ENCODE data around the gene NOX1.

The NOX1 gene

DNA sequence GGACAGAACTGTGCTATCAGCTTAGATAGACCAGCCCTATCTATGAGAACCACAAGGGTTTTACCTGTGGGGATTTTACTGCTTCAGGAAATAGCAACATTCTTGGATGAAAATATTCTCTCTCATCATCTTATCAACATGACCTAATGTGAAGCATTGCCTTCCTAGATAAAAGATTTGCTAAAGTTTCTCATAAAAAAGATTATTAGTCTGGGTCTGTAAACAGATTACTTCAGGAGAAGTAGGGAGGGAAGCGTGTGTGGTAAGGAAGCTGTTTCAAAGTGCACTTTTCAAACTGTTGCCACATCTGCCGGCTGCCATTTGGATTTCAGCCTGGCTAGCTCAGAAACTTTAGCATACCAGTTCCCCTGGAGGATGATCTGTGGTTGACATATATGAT, at the start of gene NOX1:
Gene NOX1 (minus strand): TSS at position 35 of the 400 bp plus-strand sequence. CDS start 220 bp downstream, outside the sequence.
- H3K36me3 ChIP-seq (ENCODE audit: control insufficient read depth, insufficient read depth, low read length) = no peaks in the 10 kb centered on the region
- H3K4me3 ChIP-seq (ENCODE audit: low read length) = no peak within 1 kb of the TSS
- no peak within 1 kb of the TSS for H3K9ac ChIP-seq (ENCODE audit: low read length)
- H3K27me3 ChIP-seq (ENCODE audit: control insufficient read depth, insufficient read depth, low read length) = no peaks in the 10 kb centered on the region
- no peaks in the 10 kb centered on the region for H3K4me1 ChIP-seq (ENCODE audit: control insufficient read depth, insufficient read depth, low read length)
- H3K9me3 ChIP-seq (ENCODE audit: control insufficient read depth, low read length) = no peaks in the 10 kb centered on the region

DNA sequence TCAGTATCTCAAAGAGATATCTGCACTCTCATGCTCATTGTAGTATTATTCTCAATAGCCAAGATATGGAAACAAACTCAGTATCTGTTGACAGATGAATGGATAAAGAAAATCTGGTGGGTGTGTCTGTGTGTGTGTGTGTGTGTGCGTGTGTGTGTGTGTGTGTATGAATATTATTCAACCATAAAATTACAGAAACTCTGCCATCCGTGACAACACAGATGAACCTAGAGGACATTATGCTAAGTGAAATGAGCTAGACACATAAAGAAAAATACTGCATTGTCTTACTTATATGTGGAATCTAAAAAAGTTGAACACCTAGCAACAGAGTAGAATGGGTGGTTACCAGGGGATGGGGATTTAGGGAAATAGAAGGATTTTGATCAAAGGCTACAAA, 41.4 kb upstream of the NOX1 start:
- H3K9ac ChIP-seq (ENCODE audit: low read length) = no peak overlapping the region
- no peaks in the 10 kb centered on the region for H3K36me3 ChIP-seq (ENCODE audit: control insufficient read depth, insufficient read depth, low read length)
- no peaks in the 10 kb centered on the region for H3K4me1 ChIP-seq (ENCODE audit: control insufficient read depth, insufficient read depth, low read length)
- no peaks in the 10 kb centered on the region for H3K27me3 ChIP-seq (ENCODE audit: control insufficient read depth, insufficient read depth, low read length)
- no peak overlapping the region for H3K4me3 ChIP-seq (ENCODE audit: low read length)
- no peaks in the 10 kb centered on the region for H3K9me3 ChIP-seq (ENCODE audit: control insufficient read depth, low read length)

DNA sequence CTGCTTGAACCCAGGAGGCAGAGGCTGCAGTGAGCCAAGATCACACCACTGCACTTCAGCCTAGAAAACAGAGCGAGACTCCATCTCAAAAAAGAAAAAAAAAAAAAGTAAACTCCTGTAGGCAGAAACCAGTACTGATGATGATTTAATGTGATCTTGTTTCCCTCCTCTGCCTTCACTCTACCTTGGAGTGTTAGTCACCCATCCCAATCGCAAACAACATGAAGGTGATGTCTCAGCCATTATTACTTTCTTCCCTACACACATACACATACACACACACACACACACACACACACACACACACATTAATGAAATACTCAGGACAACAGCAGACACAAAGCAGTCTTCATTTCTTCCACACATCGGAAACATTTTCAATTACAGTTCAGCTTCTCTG, 39.0 kb upstream of the NOX1 start:
- no peaks in the 10 kb centered on the region for H3K9me3 ChIP-seq (ENCODE audit: control insufficient read depth, low read length)
- no peak overlapping the region for H3K4me3 ChIP-seq (ENCODE audit: low read length)
- H3K4me1 ChIP-seq (ENCODE audit: control insufficient read depth, insufficient read depth, low read length) = no peaks in the 10 kb centered on the region
- no peaks in the 10 kb centered on the region for H3K27me3 ChIP-seq (ENCODE audit: control insufficient read depth, insufficient read depth, low read length)
- no peak overlapping the region for H3K9ac ChIP-seq (ENCODE audit: low read length)
- H3K36me3 ChIP-seq (ENCODE audit: control insufficient read depth, insufficient read depth, low read length) = no peaks in the 10 kb centered on the region

DNA sequence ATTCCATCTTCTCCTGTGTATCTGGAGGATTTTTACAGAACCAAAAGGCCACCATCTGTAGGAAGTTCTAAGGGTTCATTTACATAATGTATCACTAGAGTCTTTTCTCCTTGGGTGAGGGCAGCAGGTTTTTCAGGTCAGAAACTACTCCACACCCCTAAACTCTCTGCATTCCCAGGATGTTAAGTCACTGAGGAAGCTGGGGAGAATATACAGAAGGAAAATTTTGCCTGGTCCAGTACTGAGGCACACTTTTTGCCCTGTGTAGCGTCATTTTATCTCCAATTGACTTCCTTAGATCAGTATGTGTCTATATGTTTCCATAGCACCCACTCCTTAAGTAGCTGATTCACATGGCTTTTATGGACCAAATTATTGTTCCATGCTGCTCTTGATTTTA, 37.6 kb upstream of the NOX1 start:
- Histone ChIP-seq H3K4me3 (ENCODE audit: low read length) (no peak overlapping the region), H3K4me1 (ENCODE audit: control insufficient read depth, insufficient read depth, low read length) (no peaks in the 10 kb centered on the region), H3K9ac (ENCODE audit: low read length) (no peak overlapping the region), H3K27me3 (ENCODE audit: control insufficient read depth, insufficient read depth, low read length) (no peaks in the 10 kb centered on the region), H3K9me3 (ENCODE audit: control insufficient read depth, low read length) (no peaks in the 10 kb centered on the region), H3K36me3 (ENCODE audit: control insufficient read depth, insufficient read depth, low read length) (no peaks in the 10 kb centered on the region)

DNA sequence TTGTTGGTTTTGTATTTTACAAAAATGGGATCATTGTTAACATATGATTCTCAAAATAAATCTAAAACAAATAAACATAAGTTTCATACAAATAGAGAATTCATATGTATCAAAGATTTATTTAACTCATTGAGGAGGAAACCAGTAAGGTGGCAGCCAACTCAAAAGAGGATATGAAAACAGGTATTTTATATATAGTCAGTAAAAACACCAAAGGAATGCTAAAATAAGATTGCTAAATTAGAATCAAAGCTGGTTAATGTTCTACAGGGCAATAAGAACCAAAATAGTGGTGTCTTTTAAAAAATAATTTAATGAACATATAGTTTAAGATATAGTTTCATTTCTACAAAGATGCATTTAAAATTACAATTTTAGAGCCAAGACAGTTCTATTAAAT, 31.5 kb upstream of the NOX1 start:
- Histone ChIP-seq H3K4me1 (ENCODE audit: control insufficient read depth, insufficient read depth, low read length) (no peaks in the 10 kb centered on the region), H3K36me3 (ENCODE audit: control insufficient read depth, insufficient read depth, low read length) (no peaks in the 10 kb centered on the region), H3K27me3 (ENCODE audit: control insufficient read depth, insufficient read depth, low read length) (no peaks in the 10 kb centered on the region), H3K9ac (ENCODE audit: low read length) (no peak overlapping the region), H3K4me3 (ENCODE audit: low read length) (no peak overlapping the region), H3K9me3 (ENCODE audit: control insufficient read depth, low read length) (no peaks in the 10 kb centered on the region)

DNA sequence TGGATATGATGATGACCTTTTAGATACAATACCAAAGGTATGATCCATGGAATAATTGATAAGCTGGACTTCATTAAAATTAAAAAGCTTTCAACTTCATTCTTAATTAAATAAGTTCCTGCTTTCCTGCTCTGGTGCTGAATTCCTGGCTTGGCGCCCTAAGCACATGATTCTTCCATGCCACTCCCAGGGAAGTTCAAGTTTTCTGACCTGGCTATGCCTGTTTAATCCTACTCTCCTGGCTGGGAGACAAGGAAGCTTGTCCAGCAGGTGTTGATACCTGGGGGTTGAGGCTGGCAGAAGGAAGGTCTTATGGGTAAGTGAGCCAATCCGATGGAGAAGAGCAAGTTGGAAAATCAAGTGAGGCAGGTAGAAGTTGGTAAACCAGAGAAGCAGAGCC, 30.3 kb upstream of the NOX1 start:
- Histone ChIP-seq H3K36me3 (ENCODE audit: control insufficient read depth, insufficient read depth, low read length) (no peaks in the 10 kb centered on the region), H3K27me3 (ENCODE audit: control insufficient read depth, insufficient read depth, low read length) (no peaks in the 10 kb centered on the region), H3K4me3 (ENCODE audit: low read length) (no peak overlapping the region), H3K4me1 (ENCODE audit: control insufficient read depth, insufficient read depth, low read length) (no peaks in the 10 kb centered on the region), H3K9me3 (ENCODE audit: control insufficient read depth, low read length) (no peaks in the 10 kb centered on the region), H3K9ac (ENCODE audit: low read length) (no peak overlapping the region)

DNA sequence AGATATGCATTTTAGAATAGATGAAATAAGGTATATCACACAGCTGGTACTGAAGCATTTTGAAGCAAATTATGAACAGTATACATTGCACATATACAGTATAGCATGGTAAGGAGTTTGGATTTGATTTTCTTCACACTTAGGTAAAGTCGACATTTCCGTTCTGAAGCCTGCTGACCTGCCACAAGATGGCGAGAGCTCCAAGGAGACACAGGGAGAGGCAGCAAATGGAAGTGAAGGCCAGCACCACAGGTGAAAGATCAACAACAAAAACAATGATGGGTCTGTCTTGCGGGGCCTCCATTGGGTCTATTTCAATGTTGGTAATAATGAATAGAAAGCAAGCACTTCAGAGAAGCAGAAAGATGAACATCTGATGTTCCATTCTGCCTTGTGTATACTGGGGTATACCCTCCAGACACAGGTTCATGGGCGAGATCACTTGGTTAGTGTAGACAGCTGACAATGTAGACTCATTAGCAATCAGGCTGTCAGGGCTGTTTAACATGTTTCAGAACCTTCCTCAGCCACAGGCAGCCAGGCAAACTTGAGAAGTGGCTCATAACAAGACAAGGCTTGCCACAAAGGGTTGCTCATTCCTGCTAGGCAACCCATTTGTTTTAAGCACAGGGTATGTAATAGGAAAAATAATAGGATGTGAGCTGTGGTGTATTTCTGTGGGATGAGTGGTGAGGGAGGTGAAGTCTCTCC, 21.4 kb upstream of the NOX1 start:
- no peaks in the 10 kb centered on the region for H3K9me3 ChIP-seq (ENCODE audit: control insufficient read depth, low read length)
- H3K9ac ChIP-seq (ENCODE audit: low read length) = no peak overlapping the region
- H3K4me1 ChIP-seq (ENCODE audit: control insufficient read depth, insufficient read depth, low read length) = no peaks in the 10 kb centered on the region
- H3K27me3 ChIP-seq (ENCODE audit: control insufficient read depth, insufficient read depth, low read length) = no peaks in the 10 kb centered on the region
- no peak overlapping the region for H3K4me3 ChIP-seq (ENCODE audit: low read length)
- no peaks in the 10 kb centered on the region for H3K36me3 ChIP-seq (ENCODE audit: control insufficient read depth, insufficient read depth, low read length)

DNA sequence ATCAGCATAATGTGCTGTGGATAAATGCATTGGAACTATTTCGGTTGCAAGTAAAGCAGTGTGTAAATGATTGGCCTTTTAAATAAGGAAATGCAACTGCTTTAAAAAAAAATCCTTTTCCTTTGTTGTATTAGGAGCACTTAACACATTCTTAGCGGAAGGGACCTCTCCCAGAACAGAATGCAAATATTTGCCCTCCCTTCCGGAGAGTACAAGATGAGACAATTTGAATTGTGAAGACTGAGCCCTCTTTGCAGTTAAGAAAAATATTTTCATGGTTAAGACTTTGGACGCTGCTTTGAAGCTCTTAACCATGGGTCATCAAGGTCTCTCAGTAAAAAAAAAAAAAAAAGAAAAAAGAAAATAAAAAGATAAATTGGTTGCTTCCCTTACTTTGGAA, 9.5 kb upstream of the NOX1 start:
- Histone ChIP-seq H3K4me3 (ENCODE audit: low read length) (no peak overlapping the region), H3K9me3 (ENCODE audit: control insufficient read depth, low read length) (no peaks in the 10 kb centered on the region), H3K36me3 (ENCODE audit: control insufficient read depth, insufficient read depth, low read length) (no peaks in the 10 kb centered on the region), H3K27me3 (ENCODE audit: control insufficient read depth, insufficient read depth, low read length) (no peaks in the 10 kb centered on the region), H3K4me1 (ENCODE audit: control insufficient read depth, insufficient read depth, low read length) (no peaks in the 10 kb centered on the region), H3K9ac (ENCODE audit: low read length) (no peak overlapping the region)

DNA sequence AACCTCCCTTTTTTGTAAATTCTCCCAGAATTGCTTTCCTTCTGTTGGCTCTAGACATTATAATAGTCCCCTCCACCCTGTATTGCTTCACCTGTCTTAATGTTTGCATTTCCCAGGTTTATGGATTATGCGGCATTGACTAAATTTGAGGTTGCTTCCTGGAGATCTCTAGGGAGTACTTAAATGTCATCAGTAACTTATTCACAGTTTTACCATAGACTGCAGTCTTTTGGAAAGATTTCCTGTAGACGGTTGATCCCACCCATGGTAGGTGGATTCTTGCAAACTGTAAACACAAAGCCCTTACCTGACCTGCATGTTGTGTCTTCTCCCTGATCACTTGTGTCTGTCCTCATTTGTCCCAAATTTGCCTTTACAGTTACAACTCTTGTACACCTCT, 6.2 kb upstream of the NOX1 start:
- H3K9me3 ChIP-seq (ENCODE audit: control insufficient read depth, low read length) = no peaks in the 10 kb centered on the region
- H3K4me3 ChIP-seq (ENCODE audit: low read length) = no peak overlapping the region
- H3K4me1 ChIP-seq (ENCODE audit: control insufficient read depth, insufficient read depth, low read length) = no peaks in the 10 kb centered on the region
- no peaks in the 10 kb centered on the region for H3K27me3 ChIP-seq (ENCODE audit: control insufficient read depth, insufficient read depth, low read length)
- no peaks in the 10 kb centered on the region for H3K36me3 ChIP-seq (ENCODE audit: control insufficient read depth, insufficient read depth, low read length)
- H3K9ac ChIP-seq (ENCODE audit: low read length) = no peak overlapping the region

DNA sequence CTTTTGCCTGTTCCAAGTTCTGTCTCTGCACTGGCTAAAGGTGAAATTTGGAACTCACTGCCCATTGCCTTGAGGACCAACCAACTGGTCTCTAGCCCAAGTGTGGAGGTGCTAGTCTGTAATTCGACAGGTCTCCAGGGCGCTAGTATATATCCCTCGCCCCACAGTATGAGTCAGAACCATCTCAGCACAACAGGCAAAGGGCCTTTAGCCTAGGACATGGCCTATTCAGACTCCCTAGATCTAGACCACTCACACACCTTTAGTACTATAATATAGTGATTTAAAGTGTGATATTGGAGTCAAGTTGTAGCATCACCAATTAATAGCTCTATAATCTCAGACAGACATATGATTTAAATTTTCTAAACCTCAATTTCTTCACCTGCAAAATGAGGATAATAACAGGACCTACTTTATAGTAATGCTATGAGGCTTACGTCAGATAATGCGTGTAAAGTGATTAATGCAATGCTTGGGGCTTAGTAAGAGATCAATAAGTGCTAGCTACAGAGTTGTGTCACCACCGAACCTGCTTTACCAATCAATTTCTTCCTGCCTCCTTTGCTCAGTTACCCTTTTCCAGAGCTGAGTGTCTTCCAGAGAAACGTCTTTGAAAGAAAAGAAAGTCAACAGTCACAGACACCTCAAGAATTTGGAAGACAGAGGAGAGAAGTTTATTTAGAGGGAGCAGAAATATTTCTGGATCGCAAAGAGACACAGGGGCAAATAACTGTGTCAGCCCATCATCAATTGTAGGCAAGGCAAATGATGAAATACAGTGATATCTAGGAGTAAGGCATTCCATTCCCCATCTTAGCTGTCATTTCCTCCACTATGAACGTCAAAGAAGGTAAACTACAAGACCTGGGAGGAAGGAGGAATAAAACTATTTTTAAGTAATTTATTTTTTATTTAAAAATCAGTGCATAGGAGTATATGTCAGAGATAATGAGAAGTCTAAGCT, 2.3 kb downstream of the NOX1 start:
- Histone ChIP-seq H3K27me3 (ENCODE audit: control insufficient read depth, insufficient read depth, low read length) (no peaks in the 10 kb centered on the region), H3K36me3 (ENCODE audit: control insufficient read depth, insufficient read depth, low read length) (no peaks in the 10 kb centered on the region), H3K9ac (ENCODE audit: low read length) (no peak overlapping the region), H3K9me3 (ENCODE audit: control insufficient read depth, low read length) (no peaks in the 10 kb centered on the region), H3K4me1 (ENCODE audit: control insufficient read depth, insufficient read depth, low read length) (no peaks in the 10 kb centered on the region), H3K4me3 (ENCODE audit: low read length) (no peak overlapping the region)

DNA sequence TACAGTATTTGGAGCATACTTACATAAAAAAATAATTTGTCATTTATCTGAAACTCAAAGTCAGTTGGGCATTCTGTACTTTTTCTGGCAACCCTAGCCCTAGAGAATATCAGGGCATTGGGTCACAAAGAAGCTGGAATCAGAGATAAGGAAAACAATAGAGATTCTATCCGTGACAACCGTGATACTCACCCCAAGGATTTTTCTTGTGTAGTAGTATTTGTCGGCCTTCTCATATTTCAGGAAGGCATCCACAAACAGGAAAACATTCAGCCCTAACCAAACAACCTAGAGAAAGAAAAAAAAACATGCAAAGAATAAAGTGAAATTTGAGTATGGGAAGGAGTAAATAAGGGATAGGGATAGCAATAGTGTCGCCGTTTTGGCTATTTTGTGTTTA, 3.6 kb downstream of the NOX1 start:
- no peak overlapping the region for H3K9ac ChIP-seq (ENCODE audit: low read length)
- H3K36me3 ChIP-seq (ENCODE audit: control insufficient read depth, insufficient read depth, low read length) = no peaks in the 10 kb centered on the region
- H3K4me1 ChIP-seq (ENCODE audit: control insufficient read depth, insufficient read depth, low read length) = no peaks in the 10 kb centered on the region
- no peaks in the 10 kb centered on the region for H3K27me3 ChIP-seq (ENCODE audit: control insufficient read depth, insufficient read depth, low read length)
- H3K9me3 ChIP-seq (ENCODE audit: control insufficient read depth, low read length) = no peaks in the 10 kb centered on the region
- no peak overlapping the region for H3K4me3 ChIP-seq (ENCODE audit: low read length)

DNA sequence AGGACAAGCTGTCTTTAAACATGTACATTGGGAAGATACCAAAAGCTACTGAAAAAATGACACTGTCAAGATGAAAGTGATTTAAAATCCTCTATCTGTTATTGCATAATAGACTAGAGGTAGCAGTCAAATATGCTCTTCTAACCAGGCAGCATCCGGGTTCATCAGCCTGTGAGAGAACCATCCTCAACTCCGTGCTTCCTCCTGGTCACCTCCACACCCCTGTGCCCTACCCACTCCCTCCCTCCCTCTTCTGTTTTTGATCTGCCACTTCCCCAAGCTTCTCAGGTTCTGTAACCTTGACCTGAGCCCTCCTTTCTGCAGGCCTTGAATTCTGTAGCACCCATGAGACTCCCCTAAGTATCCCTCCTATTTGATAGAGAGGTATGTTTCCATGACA, 5.9 kb downstream of the NOX1 start:
- H3K4me1 ChIP-seq (ENCODE audit: control insufficient read depth, insufficient read depth, low read length) = no peaks in the 10 kb centered on the region
- H3K27me3 ChIP-seq (ENCODE audit: control insufficient read depth, insufficient read depth, low read length) = no peaks in the 10 kb centered on the region
- no peaks in the 10 kb centered on the region for H3K36me3 ChIP-seq (ENCODE audit: control insufficient read depth, insufficient read depth, low read length)
- H3K9me3 ChIP-seq (ENCODE audit: control insufficient read depth, low read length) = no peaks in the 10 kb centered on the region
- H3K4me3 ChIP-seq (ENCODE audit: low read length) = no peak overlapping the region
- H3K9ac ChIP-seq (ENCODE audit: low read length) = no peak overlapping the region

All from mucosa of stomach (tissue), 1 donor.